Loucy (cell line): ENCODE measurements around the gene MT1A.

ENCODE experiments used
- CTCF ChIP-seq: fragments of 200-600 bp; sonication (generic); conservative IDR thresholded peaks from 2 replicates; pipeline ENCODE4 v1.5.1; 2014; ENCODE audit warnings: mild to moderate bottlenecking, antibody characterized with exemption, low read length
- EZH2phosphoT487 ChIP-seq: fragments of 200-600 bp; IDR thresholded peaks from 2 replicates; pipeline ENCODE4 v1.6.1; 2018; ENCODE audit warnings: antibody characterized with exemption, mild to moderate bottlenecking, moderate library complexity, borderline replicate concordance

GRCh38 chr16:56673921-56674320 lies 35.5 kb downstream of the MT1A start:
- TF ChIP-seq CTCF (peak; percentile 45), EZH2phosphoT487 (no peak)
